Measurements from ENCODE around the gene LGSN. TPM values are rescaled to one million over a fixed set of nuclear protein-coding genes. Genes with fewer than 3 reads are reported as not detected.
A peak's percentile ranks its signal among the peaks of the same experiment; 100 is the strongest.
"Not testable (repeated sequence)": the region's sequence is repeated elsewhere in the genome, so short reads cannot be mapped to it uniquely, and the experiment has no call there.

Gene LGSN
- total RNA-seq (2022) (10.8 and 13.2 TPM in 2 replicates), Bru-seq, nascent RNA (percentile 79 among the genes with signal in this experiment), BruChase-seq, experiment 1, labeled RNA remaining after a 2-hour chase (percentile 83 among the genes with signal in this experiment), BruChase-seq, experiment 2, labeled RNA remaining after a 6-hour chase (percentile 76 among the genes with signal in this experiment)
- long read RNA-seq, partial matches to known transcripts: 12 of 34 reads
- long read RNA-seq, other reads (novel, unspliced or antisense): 22 of 34 reads

GRCh38 chr6:63319939-63320338, at the start of gene LGSN:
Gene LGSN (minus strand): TSS chr6:63319983. CDS start chr6:63319943, 40 bp downstream.
- Histone ChIP-seq H3K27me3 (replicated peaks; ENCODE audit: control insufficient read depth, insufficient read depth, low read length) (no peaks in the 10 kb centered on the region), H3K36me3 (ENCODE audit: control insufficient read depth, insufficient read depth, low read length) (no peaks in the 10 kb centered on the region; the same call in 1 of the 2 replicates), H3K4me1 (no peaks in the 10 kb centered on the region), H3K4me3 (ENCODE audit: low read depth, low read length) (no peak within 1 kb of the TSS), H3K9me3 (no peaks in the 10 kb centered on the region)
- ChIA-PET POLR2A (no interaction called here), CTCF (no interaction called here)
- intact Hi-C loops (cut with micrococcal nuclease; ENCODE audit: unreplicated experiment): no loop called here
- no peak for TF ChIP-seq CTCF (IDR thresholded peaks at IDR 0.05; ENCODE audit: insufficient read depth in 1 of 2, low read depth in 1 of 2, low read length in 1 of 2, severe bottlenecking in 1 of 2, unreplicated experiment in 1 of 2)
- H3K36me3 Mint-ChIP-seq (ENCODE audit: insufficient read depth, unreplicated experiment): no peaks in the 10 kb centered on the region
- BruUV-seq (replicated peaks): no TSS peak
- H3K27me3 Mint-ChIP-seq (ENCODE audit: insufficient read depth, unreplicated experiment): no peaks in the 10 kb centered on the region
- no peak within 1 kb of the TSS for H3K4me3 Mint-ChIP-seq (ENCODE audit: unreplicated experiment)
- no peaks in the 10 kb centered on the region for H3K4me1 Mint-ChIP-seq (ENCODE audit: low read depth, unreplicated experiment)
- no peak within 1 kb of the TSS for H3K27ac Mint-ChIP-seq (ENCODE audit: unreplicated experiment)
- no peak for DNase-seq
- H3K9me3 Mint-ChIP-seq (ENCODE audit: unreplicated experiment): no peaks in the 10 kb centered on the region

- Histone ChIP-seq H3K4me1 (0 out of 2 replicates have a peak, but pooled peaks cover 5% of the 10 kb centered on the region), H3K9me3 (no peaks in the 10 kb centered on the region), H3K27me3 (replicated peaks; ENCODE audit: control insufficient read depth, insufficient read depth, low read length) (no peaks in the 10 kb centered on the region), H3K4me3 (ENCODE audit: low read depth, low read length) (no peak overlapping the region), H3K36me3 (ENCODE audit: control insufficient read depth, insufficient read depth, low read length) (peaks cover 2% of the 10 kb centered on the region; the same call in 1 of the 2 replicates)
- H3K36me3 Mint-ChIP-seq (ENCODE audit: insufficient read depth, unreplicated experiment): peaks cover 23% of the 10 kb centered on the region
- TF ChIP-seq CTCF (IDR thresholded peaks at IDR 0.05; ENCODE audit: insufficient read depth in 1 of 2, low read depth in 1 of 2, low read length in 1 of 2, severe bottlenecking in 1 of 2, unreplicated experiment in 1 of 2): no peak
- POLR2A ChIA-PET: no interaction called here
- intact Hi-C loops (cut with micrococcal nuclease; ENCODE audit: unreplicated experiment): no loop called here
- CTCF ChIA-PET: no interaction called here
- peaks cover 8% of the 10 kb centered on the region for H3K4me1 Mint-ChIP-seq (ENCODE audit: low read depth, unreplicated experiment)
- no peak overlapping the region for H3K27ac Mint-ChIP-seq (ENCODE audit: unreplicated experiment)
- no peaks in the 10 kb centered on the region for H3K27me3 Mint-ChIP-seq (ENCODE audit: insufficient read depth, unreplicated experiment)
- H3K4me3 Mint-ChIP-seq (ENCODE audit: unreplicated experiment): no peak overlapping the region
- DNase-seq: no peak
- BruUV-seq (replicated peaks): no TSS peak
- peaks cover 30% of the 10 kb centered on the region for H3K9me3 Mint-ChIP-seq (ENCODE audit: unreplicated experiment)
Measured at GRCh38 chr6:63368347-63368746, 48.6 kb upstream of the LGSN start.

GRCh38 chr6:63362500-63363120, 42.8 kb upstream of the LGSN start:
- not testable (repeated sequence) for BruUV-seq (replicated peaks)

GRCh38 chr6:63357384-63357783, 37.6 kb upstream of the LGSN start:
- H3K27ac Mint-ChIP-seq (ENCODE audit: unreplicated experiment); H3K9me3 ChIP-seq; H3K27me3 Mint-ChIP-seq (ENCODE audit: insufficient read depth, unreplicated experiment); H3K27me3 ChIP-seq (replicated peaks; ENCODE audit: control insufficient read depth, insufficient read depth, low read length); intact Hi-C loops (cut with micrococcal nuclease; ENCODE audit: unreplicated experiment); DNase-seq; H3K4me3 ChIP-seq (ENCODE audit: low read depth, low read length); H3K4me1 Mint-ChIP-seq (ENCODE audit: low read depth, unreplicated experiment); H3K36me3 ChIP-seq (ENCODE audit: control insufficient read depth, insufficient read depth, low read length); BruUV-seq (replicated peaks); H3K4me3 Mint-ChIP-seq (ENCODE audit: unreplicated experiment); CTCF ChIA-PET; H3K4me1 ChIP-seq; POLR2A ChIA-PET: not testable (repeated sequence)
- Mint-ChIP-seq H3K36me3 (ENCODE audit: insufficient read depth, unreplicated experiment) (peaks cover 38% of the 10 kb centered on the region), H3K9me3 (ENCODE audit: unreplicated experiment) (peaks cover 18% of the 10 kb centered on the region)

More at GRCh38 chr6:63362500-63363120, 42.8 kb upstream of the LGSN start:
- POLR2A ChIA-PET: interaction anchor here (0.6 kb wide), 1 partner anchor 90 kb away, joined by 4 read pairs; no protein-coding TSS in a partner anchor
- H3K27me3 Mint-ChIP-seq (ENCODE audit: insufficient read depth, unreplicated experiment); H3K4me3 ChIP-seq (ENCODE audit: low read depth, low read length); H3K27ac Mint-ChIP-seq (ENCODE audit: unreplicated experiment); H3K36me3 ChIP-seq (ENCODE audit: control insufficient read depth, insufficient read depth, low read length); DNase-seq; CTCF ChIA-PET; H3K4me3 Mint-ChIP-seq (ENCODE audit: unreplicated experiment); intact Hi-C loops (cut with micrococcal nuclease; ENCODE audit: unreplicated experiment); H3K4me1 Mint-ChIP-seq (ENCODE audit: low read depth, unreplicated experiment); H3K4me1 ChIP-seq; H3K27me3 ChIP-seq (replicated peaks; ENCODE audit: control insufficient read depth, insufficient read depth, low read length); H3K9me3 ChIP-seq: not testable (repeated sequence)
- peaks cover 44% of the 10 kb centered on the region for H3K9me3 Mint-ChIP-seq (ENCODE audit: unreplicated experiment)
- H3K36me3 Mint-ChIP-seq (ENCODE audit: insufficient read depth, unreplicated experiment): peaks cover 64% of the 10 kb centered on the region
